AG09309 (cell line): ENCODE results near the gene ID1.

Experiments used
- DNase-seq: peaks from one replicate; pipeline ENCODE4 v3.0.0-alpha.2; 2010; ENCODE audit warnings: low read depth
- H3K4me3 ChIP-seq: 2 replicates; pipeline ENCODE4 v1.5.1; 2011; ENCODE audit warnings: mild to moderate bottlenecking, low read depth, low read length, moderate library complexity; ENCODE audit not compliant: control insufficient read depth
- CTCF ChIP-seq: IDR thresholded peaks from 2 replicates; pipeline ENCODE4 v1.5.1; 2011; ENCODE audit warnings: mild to moderate bottlenecking, low read depth, low read length, inconsistent platforms; ENCODE audit not compliant: insufficient read depth, control insufficient read depth; ENCODE audit errors: missing control alignments

The ID1 gene

GRCh38 chr20:31569163-31570020 is 35.7 kb upstream of the ID1 start:
- no peak for DNase-seq
- no peak overlapping the region for H3K4me3 ChIP-seq
- peak; percentile 90 for TF ChIP-seq CTCF

GRCh38 chr20:31570021-31570463 is 35.0 kb upstream of the ID1 start:
- peak; percentile 21 for TF ChIP-seq CTCF
- DNase-seq: no peak
- H3K4me3 ChIP-seq: no peak overlapping the region

- DNase-seq: no peak
- H3K4me3 ChIP-seq: no peak overlapping the region
- TF ChIP-seq CTCF: no peak
Observed at GRCh38 chr20:31570735-31571617, 34.1 kb upstream of the ID1 start.

DNA sequence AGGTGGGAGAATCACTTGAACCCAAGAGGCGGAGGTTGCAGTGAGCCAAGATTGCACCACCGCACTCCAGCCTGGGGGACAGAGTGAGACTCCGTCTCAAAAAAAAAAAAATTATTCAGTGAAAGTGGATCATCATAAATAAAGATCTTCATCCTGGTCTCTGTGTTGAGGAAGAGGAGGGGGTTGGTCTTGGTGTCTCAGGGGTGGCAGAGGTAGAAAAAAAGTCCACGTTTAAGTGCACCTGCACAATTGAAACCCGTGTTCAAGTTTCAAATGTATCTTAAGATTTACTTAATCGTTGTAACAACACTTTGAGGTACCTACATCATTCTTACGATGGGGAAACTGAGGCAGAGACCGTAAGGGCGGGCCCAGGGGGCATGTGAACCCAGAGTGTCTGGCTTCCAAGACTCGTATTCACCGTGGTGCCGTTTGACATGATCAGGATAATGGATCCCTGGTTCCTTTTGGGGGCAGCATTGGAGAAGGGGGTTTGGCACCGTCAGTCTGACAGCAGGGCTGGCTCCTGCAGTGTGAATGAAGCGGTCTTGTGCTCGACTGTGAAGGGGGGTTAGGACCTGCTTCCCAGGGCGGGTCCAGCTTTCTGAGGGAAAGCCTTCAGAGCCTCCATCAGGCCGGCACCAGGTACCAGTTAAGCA is 32.9 kb upstream of the ID1 start:
- TF ChIP-seq CTCF: no peak
- no peak for DNase-seq
- no peak overlapping the region for H3K4me3 ChIP-seq

GRCh38 chr20:31572701-31573554 is 32.2 kb upstream of the ID1 start:
- DNase-seq: peak; percentile 94
- TF ChIP-seq CTCF: no peak
- peak overlapping the region; percentile 44 for H3K4me3 ChIP-seq
